GM11168 (cell line): ENCODE measurements around the gene CYP24A1.

Source experiments
- in situ Hi-C: fragments of 300-500 bp; cut with MboI; formaldehyde crosslinking; loops from one replicate; pipeline ENCODE4 v1.12.0; 2022; ENCODE audit warnings: low sequenced_read_pairs; ENCODE audit not compliant: unreplicated experiment

The CYP24A1 gene

GRCh38 chr20:54122189-54122588 is 51.6 kb downstream of the CYP24A1 start:
- in situ Hi-C loops = loop anchor here (25.0 kb wide), 1 partner anchor 515 kb away; no protein-coding TSS in a partner anchor

- in situ Hi-C loops = loop anchor here (25.0 kb wide), 1 partner anchor 518 kb away; no protein-coding TSS in a partner anchor
These were observed 54.0 kb downstream of the CYP24A1 start for GRCh38 chr20:54119744-54120143.

GRCh38 chr20:54118220-54119001 is 55.4 kb downstream of the CYP24A1 start:
- in situ Hi-C loops = loop anchor here (25.0 kb wide), 1 partner anchor 519 kb away; no protein-coding TSS in a partner anchor

GRCh38 chr20:54116550-54117235 is 57.1 kb downstream of the CYP24A1 start:
- in situ Hi-C loops = loop anchor here (25.0 kb wide), 1 partner anchor 521 kb away; no protein-coding TSS in a partner anchor

GRCh38 chr20:54115172-54115854 is 58.5 kb downstream of the CYP24A1 start:
- in situ Hi-C loops = loop anchor here (25.0 kb wide), 1 partner anchor 522 kb away; no protein-coding TSS in a partner anchor

- in situ Hi-C loops = loop anchor here (25.0 kb wide), 1 partner anchor 523 kb away; no protein-coding TSS in a partner anchor
These were observed 59.7 kb downstream of the CYP24A1 start for GRCh38 chr20:54114109-54114508.

GRCh38 chr20:54113566-54113965 is 60.2 kb downstream of the CYP24A1 start:
- in situ Hi-C loops = loop anchor here (25.0 kb wide), 1 partner anchor 524 kb away; no protein-coding TSS in a partner anchor

GRCh38 chr20:54112221-54112884 is 61.4 kb downstream of the CYP24A1 start:
- in situ Hi-C loops = loop anchor here (25.0 kb wide), 1 partner anchor 525 kb away; no protein-coding TSS in a partner anchor

- in situ Hi-C loops = loop anchor here (25.0 kb wide), 1 partner anchor 526 kb away; no protein-coding TSS in a partner anchor
These were observed 62.3 kb downstream of the CYP24A1 start for GRCh38 chr20:54111460-54111859.

GRCh38 chr20:54110457-54110856 is 63.3 kb downstream of the CYP24A1 start:
- in situ Hi-C loops = loop anchor here (25.0 kb wide), 1 partner anchor 527 kb away; no protein-coding TSS in a partner anchor

- in situ Hi-C loops = loop anchor here (25.0 kb wide), 1 partner anchor 527 kb away; no protein-coding TSS in a partner anchor
These were observed 63.7 kb downstream of the CYP24A1 start for GRCh38 chr20:54110041-54110440.

GRCh38 chr20:54108817-54109216 is 65.0 kb downstream of the CYP24A1 start:
- in situ Hi-C loops = loop anchor here (25.0 kb wide), 1 partner anchor 528 kb away; no protein-coding TSS in a partner anchor

- in situ Hi-C loops = loop anchor here (25.0 kb wide), 1 partner anchor 529 kb away; no protein-coding TSS in a partner anchor
These were observed 65.5 kb downstream of the CYP24A1 start for GRCh38 chr20:54108326-54108642.

- in situ Hi-C loops = loop anchor here (25.0 kb wide), 1 partner anchor 530 kb away; no protein-coding TSS in a partner anchor
These were observed 66.0 kb downstream of the CYP24A1 start for GRCh38 chr20:54107600-54108325.

GRCh38 chr20:54107181-54107580 is 66.6 kb downstream of the CYP24A1 start:
- in situ Hi-C loops = loop anchor here (25.0 kb wide), 1 partner anchor 530 kb away; no protein-coding TSS in a partner anchor

GRCh38 chr20:54106162-54106561 is 67.6 kb downstream of the CYP24A1 start:
- in situ Hi-C loops = loop anchor here (25.0 kb wide), 1 partner anchor 531 kb away; no protein-coding TSS in a partner anchor

GRCh38 chr20:54105653-54106052 is 68.1 kb downstream of the CYP24A1 start:
- in situ Hi-C loops = loop anchor here (25.0 kb wide), 1 partner anchor 532 kb away; no protein-coding TSS in a partner anchor

GRCh38 chr20:54104781-54105180 is 69.0 kb downstream of the CYP24A1 start:
- in situ Hi-C loops = loop anchor here (5.0 to 25.0 kb wide), 2 partner anchors 93 to 533 kb away; no protein-coding TSS in a partner anchor
